ENCODE data around the gene NAALADL2. TPM values are rescaled to one million over a fixed set of nuclear protein-coding genes. Genes with fewer than 3 reads are reported as not detected.
"Not testable (repeated sequence)": the region's sequence is repeated elsewhere in the genome, so short reads cannot be mapped to it uniquely, and the experiment has no call there.

The NAALADL2 gene
- total RNA-seq, 1 donor from 2014 or later, result 2.8 TPM

- Mint-ChIP-seq H3K9me3 (no peaks in the 10 kb centered on the region), H3K27ac (ENCODE audit: unreplicated experiment) (no peak overlapping the region), H3K4me1 (no peaks in the 10 kb centered on the region), H3K36me3 (ENCODE audit: low read depth) (no peaks in the 10 kb centered on the region), H3K27me3 (ENCODE audit: low read depth) (no peaks in the 10 kb centered on the region), H3K4me3 (no peak overlapping the region)
- no peak for TF ChIP-seq CTCF (conservative IDR thresholded peaks at IDR 0.05)
- DNase-seq (ENCODE audit: low read depth, low spot score), result no peak
Observed at GRCh38 chr3:175826759-175827158, 967.6 kb downstream of the NAALADL2 start.

DNA sequence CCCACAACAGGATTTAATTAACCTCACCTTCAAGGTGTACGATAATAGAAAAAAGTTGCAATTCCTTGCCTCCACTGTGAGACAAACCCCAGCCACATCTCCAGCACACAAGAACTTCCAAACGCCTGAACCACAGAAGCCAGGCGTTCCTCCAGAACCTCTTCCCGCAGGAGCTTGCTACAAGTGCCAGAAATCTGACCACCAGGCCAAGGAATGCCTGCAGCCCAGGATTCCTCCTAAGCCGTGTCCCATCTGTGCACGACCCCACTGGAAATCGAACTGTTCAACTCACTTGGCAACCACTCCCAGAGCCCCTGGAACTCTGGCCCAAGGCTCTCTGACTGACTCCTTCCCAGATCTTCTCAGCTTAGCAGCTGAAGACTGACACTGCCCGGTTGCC is 970.7 kb downstream of the NAALADL2 start:
- not testable (repeated sequence) for H3K36me3 Mint-ChIP-seq (ENCODE audit: low read depth); H3K4me3 Mint-ChIP-seq; DNase-seq (ENCODE audit: low read depth, low spot score); H3K9me3 Mint-ChIP-seq; H3K4me1 Mint-ChIP-seq; H3K27ac Mint-ChIP-seq (ENCODE audit: unreplicated experiment); H3K27me3 Mint-ChIP-seq (ENCODE audit: low read depth)

- H3K27ac Mint-ChIP-seq (ENCODE audit: unreplicated experiment); H3K27me3 Mint-ChIP-seq (ENCODE audit: low read depth); DNase-seq (ENCODE audit: low read depth, low spot score); H3K4me3 Mint-ChIP-seq; H3K9me3 Mint-ChIP-seq; H3K36me3 Mint-ChIP-seq (ENCODE audit: low read depth); H3K4me1 Mint-ChIP-seq: not testable (repeated sequence)
Observed at GRCh38 chr3:175835763-175836162, 976.6 kb downstream of the NAALADL2 start.

- no peak overlapping the region for H3K4me3 Mint-ChIP-seq
- no peak for TF ChIP-seq CTCF (conservative IDR thresholded peaks at IDR 0.05)
- no peak overlapping the region for H3K27ac Mint-ChIP-seq (ENCODE audit: unreplicated experiment)
- H3K36me3 Mint-ChIP-seq (ENCODE audit: low read depth), result no peaks in the 10 kb centered on the region
- H3K9me3 Mint-ChIP-seq, result no peaks in the 10 kb centered on the region
- H3K27me3 Mint-ChIP-seq (ENCODE audit: low read depth), result no peaks in the 10 kb centered on the region
- no peak for DNase-seq (ENCODE audit: low read depth, low spot score)
- no peaks in the 10 kb centered on the region for H3K4me1 Mint-ChIP-seq
Observed at GRCh38 chr3:175836617-175837016, 977.5 kb downstream of the NAALADL2 start.

- H3K4me1 Mint-ChIP-seq, result no peaks in the 10 kb centered on the region
- no peak for TF ChIP-seq CTCF (conservative IDR thresholded peaks at IDR 0.05)
- H3K36me3 Mint-ChIP-seq (ENCODE audit: low read depth), result no peaks in the 10 kb centered on the region
- DNase-seq (ENCODE audit: low read depth, low spot score), result no peak
- no peak overlapping the region for H3K27ac Mint-ChIP-seq (ENCODE audit: unreplicated experiment)
- peaks cover under 1% of the 10 kb centered on the region for H3K9me3 Mint-ChIP-seq
- H3K27me3 Mint-ChIP-seq (ENCODE audit: low read depth), result no peaks in the 10 kb centered on the region
- no peak overlapping the region for H3K4me3 Mint-ChIP-seq
Observed at GRCh38 chr3:175837962-175838361, 978.8 kb downstream of the NAALADL2 start.

DNA sequence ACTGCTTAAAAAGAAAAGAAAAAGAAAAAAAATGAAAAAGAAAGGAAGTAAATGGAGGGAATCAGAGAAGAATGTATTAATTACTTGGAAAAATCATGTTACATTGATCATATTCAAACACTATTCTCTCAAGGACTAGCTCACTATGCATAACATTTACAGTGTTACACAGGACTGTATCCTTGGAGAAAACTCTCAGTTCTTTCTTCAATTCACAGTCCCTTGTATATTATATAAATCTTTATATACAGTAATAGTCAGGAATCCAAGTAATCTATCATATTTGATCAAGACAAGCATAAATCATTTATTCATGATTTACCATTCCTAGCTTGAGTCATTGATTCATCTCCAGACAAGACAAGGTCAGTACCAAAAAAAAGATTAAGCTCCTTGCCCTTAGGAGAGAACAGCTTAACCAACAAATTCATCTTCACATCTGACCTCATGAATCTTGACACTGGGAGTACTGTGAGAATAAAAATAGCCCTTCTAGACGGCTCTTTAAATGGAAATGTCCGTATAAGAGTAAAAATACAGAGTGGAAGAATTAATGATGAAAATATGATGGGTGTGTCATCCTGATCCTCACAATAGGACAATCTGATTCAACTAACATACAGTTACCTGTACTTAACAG is 980.4 kb downstream of the NAALADL2 start:
- Mint-ChIP-seq H3K4me1 (no peaks in the 10 kb centered on the region), H3K36me3 (ENCODE audit: low read depth) (no peaks in the 10 kb centered on the region), H3K4me3 (no peak overlapping the region), H3K9me3 (peaks cover 3% of the 10 kb centered on the region), H3K27ac (ENCODE audit: unreplicated experiment) (no peak overlapping the region), H3K27me3 (ENCODE audit: low read depth) (no peaks in the 10 kb centered on the region)
- no peak for TF ChIP-seq CTCF (conservative IDR thresholded peaks at IDR 0.05)
- DNase-seq (ENCODE audit: low read depth, low spot score), result no peak

Data from neural crest cell (in vitro differentiated cells).